Natural killer cell (primary cell): ENCODE measurements around the gene ANXA2R. TPM values are rescaled to one million over a fixed set of nuclear protein-coding genes. Genes with fewer than 3 reads are reported as not detected.
A peak's percentile ranks its signal among the peaks of the same experiment; 100 is the strongest.

Source experiments
- ATAC-seq, 3 donors: fragments of 150-1000 bp in 2 of 3; fragments of 200-7000 bp in 1 of 3; cut with Tn5 transposase; 1 replicate in 1 of 3; 2 replicates in 2 of 3; pipeline ENCODE4 v1.10.0; 2021; ENCODE audit warnings: mild to moderate bottlenecking in 2 of 3, moderate library complexity in 2 of 3
- DNase-seq, 2 donors: peaks; one replicate each; pipeline versions ENCODE4 v3.0.0 to v3.0.0-alpha.2; 2013 to 2021; ENCODE audit warnings: mixed read lengths in 1 of 2
- H3K27ac ChIP-seq: one replicate; pipeline ENCODE4 v1.5.1; 2013; ENCODE audit warnings: mild to moderate bottlenecking, low read length
- H3K27me3 ChIP-seq: one replicate; pipeline ENCODE4 v1.6.1; 2013; ENCODE audit warnings: low read length; ENCODE audit not compliant: control insufficient read depth, insufficient read depth
- H3K36me3 ChIP-seq: one replicate; pipeline ENCODE4 v1.6.1; 2013; ENCODE audit warnings: low read length; ENCODE audit not compliant: control insufficient read depth, insufficient read depth
- H3K4me1 ChIP-seq: one replicate; pipeline ENCODE4 v1.6.1; 2013; ENCODE audit warnings: low read length; ENCODE audit not compliant: control insufficient read depth, insufficient read depth
- H3K4me3 ChIP-seq: one replicate; pipeline ENCODE4 v1.5.1; 2013; ENCODE audit warnings: low read length
- H3K9me3 ChIP-seq: one replicate; pipeline ENCODE4 v1.6.1; 2013; ENCODE audit warnings: low read length; ENCODE audit not compliant: control insufficient read depth, insufficient read depth
- H3K27ac Mint-ChIP-seq, 2 donors: one replicate each; pipeline ENCODE4 v1.8.0; 2022; ENCODE audit warnings: mild to moderate bottlenecking in 2 of 2, mixed read lengths in 2 of 2, moderate library complexity in 1 of 2
- H3K27me3 Mint-ChIP-seq, 2 donors: one replicate each; pipeline ENCODE4 v1.8.0; 2022; ENCODE audit warnings: low read depth in 2 of 2, mixed read lengths in 2 of 2
- H3K36me3 Mint-ChIP-seq: one replicate; pipeline ENCODE4 v1.8.0; 2022; ENCODE audit warnings: mixed read lengths
- H3K4me1 Mint-ChIP-seq, 2 donors: one replicate each; pipeline ENCODE4 v1.8.0; 2022; ENCODE audit warnings: mixed read lengths in 2 of 2
- H3K4me3 Mint-ChIP-seq: one replicate; pipeline ENCODE4 v1.8.0; 2022; ENCODE audit warnings: mild to moderate bottlenecking, moderate library complexity, mixed read lengths
- H3K9me3 Mint-ChIP-seq, 2 donors: one replicate each; pipeline ENCODE4 v1.8.0; 2022; ENCODE audit warnings: mixed read lengths in 2 of 2
- WGBS: methylation state at CpG from one replicate; pipeline ENCODE4 v1.1.7; 2013; ENCODE audit warnings: missing lambda C conversion rate; ENCODE audit not compliant: insufficient coverage; 5-methylcytosine and 5-hydroxymethylcytosine counted together
- intact Hi-C: fragments of 100-400 bp; cut with micrococcal nuclease; formaldehyde crosslinking; loops from one replicate; pipeline ENCODE4 v1.14.2; 2022
- total RNA-seq, 4 donors: library from RNA; stranded (reverse); fragments of 120-200 nt in 1 of 4; gene quantifications; one replicate each; pipeline versions ENCODE4 v1.2.3 to v1.2.4, GENCODE V29; 2013 to 2022
- TF ChIP-seq, protein P1 (sequence below): fragments of 200-600 bp; IDR thresholded peaks from one replicate; pipeline ENCODE4 v1.8.0; 2022; ENCODE audit warnings: antibody characterized with exemption

The ANXA2R gene
- total RNA-seq, 3 donors from 2014 or later (not counting 1 experiment from before 2014, with no cell fraction given): 34.3 to 55.2 (median 38.0) TPM

DNA sequence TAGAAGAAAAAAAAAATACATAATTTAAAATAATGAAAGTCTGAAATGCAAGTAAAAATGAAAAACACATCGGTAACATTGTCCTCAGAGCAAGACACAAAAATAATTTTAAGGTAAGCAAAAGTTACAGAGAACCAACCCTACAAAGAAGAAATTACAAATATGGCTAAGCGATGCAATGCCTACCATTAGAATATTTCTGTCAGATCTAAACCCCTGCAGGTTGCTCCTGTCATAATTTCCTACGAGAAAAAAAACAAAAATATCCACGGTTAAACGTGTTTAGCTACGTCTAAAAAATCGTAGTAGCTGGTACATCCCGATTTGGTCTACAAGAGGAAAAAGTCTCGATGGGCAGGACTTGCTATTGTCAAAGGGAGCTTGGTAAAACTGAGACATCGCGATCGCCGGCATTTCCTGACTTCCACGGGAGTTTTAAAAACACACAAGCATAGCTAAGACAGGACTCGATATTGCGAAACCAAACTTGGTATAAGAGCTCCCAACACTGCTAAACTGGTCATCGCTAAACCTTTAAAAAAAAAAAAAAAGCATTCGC is 1.1 kb upstream of the ANXA2R start:
- Mint-ChIP-seq H3K4me3 (peak overlapping the region; percentile 93), H3K4me1 (peaks cover 75 to 82% of the 10 kb centered on the region in 2 donors)
- TF ChIP-seq, protein P1, sequence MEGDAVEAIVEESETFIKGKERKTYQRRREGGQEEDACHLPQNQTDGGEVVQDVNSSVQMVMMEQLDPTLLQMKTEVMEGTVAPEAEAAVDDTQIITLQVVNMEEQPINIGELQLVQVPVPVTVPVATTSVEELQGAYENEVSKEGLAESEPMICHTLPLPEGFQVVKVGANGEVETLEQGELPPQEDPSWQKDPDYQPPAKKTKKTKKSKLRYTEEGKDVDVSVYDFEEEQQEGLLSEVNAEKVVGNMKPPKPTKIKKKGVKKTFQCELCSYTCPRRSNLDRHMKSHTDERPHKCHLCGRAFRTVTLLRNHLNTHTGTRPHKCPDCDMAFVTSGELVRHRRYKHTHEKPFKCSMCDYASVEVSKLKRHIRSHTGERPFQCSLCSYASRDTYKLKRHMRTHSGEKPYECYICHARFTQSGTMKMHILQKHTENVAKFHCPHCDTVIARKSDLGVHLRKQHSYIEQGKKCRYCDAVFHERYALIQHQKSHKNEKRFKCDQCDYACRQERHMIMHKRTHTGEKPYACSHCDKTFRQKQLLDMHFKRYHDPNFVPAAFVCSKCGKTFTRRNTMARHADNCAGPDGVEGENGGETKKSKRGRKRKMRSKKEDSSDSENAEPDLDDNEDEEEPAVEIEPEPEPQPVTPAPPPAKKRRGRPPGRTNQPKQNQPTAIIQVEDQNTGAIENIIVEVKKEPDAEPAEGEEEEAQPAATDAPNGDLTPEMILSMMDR: no peak

DNA sequence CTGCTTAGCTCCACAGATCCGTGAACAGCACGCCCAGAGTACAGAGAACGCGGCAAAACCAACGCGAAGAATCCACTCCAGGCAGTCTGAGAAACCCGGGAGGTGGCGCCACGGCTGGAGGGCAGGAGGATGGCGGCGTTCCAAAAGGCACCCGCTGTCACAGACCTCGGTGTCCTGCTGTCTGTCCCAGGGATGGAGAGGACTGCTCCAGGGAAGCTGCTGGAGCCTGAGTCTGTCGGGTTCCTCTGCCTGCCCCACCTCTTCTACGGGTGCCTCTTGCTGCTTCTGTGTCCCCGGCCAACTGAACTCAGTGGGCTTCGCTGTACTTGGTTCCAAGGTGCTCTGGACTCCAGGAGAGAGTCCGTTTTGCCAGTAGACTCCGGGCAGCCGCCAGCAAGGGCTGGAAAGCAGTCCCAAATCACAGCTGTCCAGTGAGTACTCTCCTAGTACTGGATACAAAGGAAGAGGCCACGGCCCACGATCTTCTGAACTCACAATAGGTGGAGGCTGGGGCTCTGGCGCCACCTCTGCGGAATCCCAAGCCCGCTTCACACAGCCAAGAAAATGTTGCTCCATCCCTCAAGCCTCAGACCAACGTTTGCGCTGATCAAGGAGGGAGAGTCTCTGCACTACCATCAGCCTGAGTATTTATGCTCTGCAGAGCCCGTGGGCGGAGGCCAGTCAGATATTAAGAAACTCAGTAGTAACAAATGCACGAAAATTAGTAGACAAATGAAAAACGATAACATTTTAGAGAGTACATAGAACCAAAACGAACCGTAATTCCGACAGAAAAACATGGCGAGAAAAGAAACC is 440 bp downstream of the ANXA2R start:
- Mint-ChIP-seq H3K27me3 (no peaks in the 10 kb centered on the region), H3K4me1 (peaks cover 73 to 82% of the 10 kb centered on the region in 2 donors), H3K36me3 (no peaks in the 10 kb centered on the region), H3K27ac (peak overlapping the region; percentile 92 to 96), H3K9me3 (no peaks in the 10 kb centered on the region), H3K4me3 (peak overlapping the region; percentile 93)
- 2% methylated on average over 35 of the region's 35 CpGs for WGBS
- no peaks in the 10 kb centered on the region for H3K27me3 ChIP-seq
- intact Hi-C loops: loop anchor here (1.0 to 2.0 kb wide), 6 partner anchors 20 to 127 kb away; no protein-coding TSS in a partner anchor
- peaks cover 62% of the 10 kb centered on the region for H3K4me1 ChIP-seq
- peak overlapping the region; percentile 74 for H3K4me3 ChIP-seq
- H3K9me3 ChIP-seq: no peaks in the 10 kb centered on the region
- DNase-seq: peak; percentile 57 to 85
- TF ChIP-seq, protein P1: no peak
- H3K36me3 ChIP-seq: peaks cover under 1% of the 10 kb centered on the region
- H3K27ac ChIP-seq: peak overlapping the region; percentile 98
- ATAC-seq: peak in 2 of 3 donors; percentile 2 to 5

More for the DNA sequence above, 1.1 kb upstream of the ANXA2R start:
- Mint-ChIP-seq H3K27me3 (no peaks in the 10 kb centered on the region), H3K9me3 (no peaks in the 10 kb centered on the region), H3K36me3 (no peaks in the 10 kb centered on the region), H3K27ac (peak overlapping the region; percentile 92 to 96)
- no peaks in the 10 kb centered on the region for H3K27me3 ChIP-seq
- peaks cover 2% of the 10 kb centered on the region for H3K36me3 ChIP-seq
- peak in 1 of 3 donors; percentile 1 for ATAC-seq
- intact Hi-C loops: no loop called here
- peaks cover 59% of the 10 kb centered on the region for H3K4me1 ChIP-seq
- peak; percentile 36 to 79 for DNase-seq
- H3K4me3 ChIP-seq: peak overlapping the region; percentile 74
- under 1% methylated on average over 18 of the region's 18 CpGs for WGBS
- H3K27ac ChIP-seq: peak overlapping the region; percentile 98
- H3K9me3 ChIP-seq: no peaks in the 10 kb centered on the region

DNA sequence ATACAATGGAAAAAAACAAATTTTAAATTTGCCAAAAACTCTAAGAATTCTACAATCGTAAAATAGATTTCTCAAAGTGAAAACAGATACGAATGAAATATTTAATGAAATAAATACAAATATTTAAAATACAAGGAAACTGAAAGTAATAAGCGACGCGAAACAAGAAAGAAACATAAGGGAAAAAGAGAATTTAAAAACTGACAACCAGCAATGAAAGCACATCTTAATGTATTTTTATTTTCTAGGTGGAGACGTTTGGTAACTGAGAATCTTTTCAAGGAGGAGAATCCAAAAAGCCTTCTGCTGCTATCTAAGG is 1.0 kb downstream of the ANXA2R start:
- Histone ChIP-seq H3K9me3 (no peaks in the 10 kb centered on the region), H3K4me1 (peaks cover 63% of the 10 kb centered on the region), H3K4me3 (peak overlapping the region; percentile 74), H3K27ac (peak overlapping the region; percentile 98), H3K27me3 (no peaks in the 10 kb centered on the region), H3K36me3 (no peaks in the 10 kb centered on the region)
- intact Hi-C loops: loop anchor here (2.0 kb wide), 1 partner anchor 66 kb away; no protein-coding TSS in a partner anchor
- peak overlapping the region; percentile 93 for H3K4me3 Mint-ChIP-seq
- TF ChIP-seq, protein P1: no peak
- WGBS: 0% methylated on average over 1 of the region's 6 CpGs
- DNase-seq (no peak), ATAC-seq (no peak)
- H3K4me1 Mint-ChIP-seq: peaks cover 73 to 83% of the 10 kb centered on the region in 2 donors
- H3K9me3 Mint-ChIP-seq: no peaks in the 10 kb centered on the region
- H3K36me3 Mint-ChIP-seq: no peaks in the 10 kb centered on the region
- peak overlapping the region; percentile 92 to 96 for H3K27ac Mint-ChIP-seq
- no peaks in the 10 kb centered on the region for H3K27me3 Mint-ChIP-seq
